GM18867 (cell line): ENCODE measurements around the gene SLC17A1.
"Not testable (repeated sequence)": the region's sequence is repeated elsewhere in the genome, so short reads cannot be mapped to it uniquely, and the experiment has no call there.

Experiments
- ATAC-seq: cut with Tn5 transposase; IDR thresholded peaks from one replicate; pipeline ENCODE4 v1.9.1; 2021; ENCODE audit warnings: mild to moderate bottlenecking, moderate library complexity; ENCODE audit not compliant: unreplicated experiment

SLC17A1 gene

DNA sequence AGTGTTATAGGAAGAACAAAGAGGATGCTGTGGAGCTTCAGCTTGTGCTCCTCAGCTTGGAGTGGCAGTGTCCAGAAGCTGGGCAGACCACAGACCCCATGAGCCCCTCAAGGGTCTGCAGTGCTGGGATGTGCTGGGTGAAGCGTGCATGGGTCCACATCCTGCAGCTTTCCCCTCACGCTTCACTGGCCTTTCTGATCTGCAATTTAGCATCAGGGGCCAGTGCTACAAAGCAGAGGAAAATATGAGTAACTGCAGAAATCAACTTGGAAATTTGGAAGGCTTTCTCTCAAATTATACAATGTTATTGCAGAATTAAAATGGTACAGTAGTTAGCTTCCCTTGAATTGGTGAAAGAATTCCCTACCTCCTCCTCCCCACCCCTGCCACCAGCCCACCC is 67.2 kb downstream of the SLC17A1 start:
- ATAC-seq = no peak

DNA sequence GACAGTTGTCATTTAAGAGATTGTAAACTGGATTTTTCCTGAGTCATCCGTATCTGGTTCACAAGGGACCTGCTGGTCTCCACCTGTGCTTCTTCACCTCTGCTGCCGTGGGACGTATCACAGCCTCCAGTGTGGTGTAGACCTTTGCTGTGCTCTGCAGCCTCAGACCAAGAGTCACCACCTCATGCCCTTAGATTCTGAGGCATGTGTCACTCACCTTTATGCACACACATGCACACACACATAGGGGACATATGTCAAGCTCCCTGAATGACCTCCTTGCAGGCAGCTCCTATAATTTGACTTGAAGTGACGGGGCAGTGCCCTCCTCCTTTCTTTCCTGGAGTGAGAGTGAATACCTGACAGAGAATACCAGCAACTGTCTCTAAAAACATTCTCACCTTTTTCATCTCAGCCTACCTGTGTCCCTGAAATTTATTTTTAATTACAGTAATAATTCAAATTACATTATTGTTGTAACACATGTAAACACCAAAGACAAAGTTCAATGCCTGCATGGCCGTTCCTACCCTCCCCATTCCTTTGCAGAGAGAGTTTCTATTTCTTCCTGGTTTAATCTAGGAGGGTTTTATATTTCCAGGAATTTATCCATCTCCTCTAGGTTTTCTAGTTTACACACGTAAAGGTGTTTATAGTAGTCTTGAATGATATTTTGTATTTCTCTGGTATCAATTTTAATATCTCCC is 73.8 kb downstream of the SLC17A1 start:
- no peak for ATAC-seq

DNA sequence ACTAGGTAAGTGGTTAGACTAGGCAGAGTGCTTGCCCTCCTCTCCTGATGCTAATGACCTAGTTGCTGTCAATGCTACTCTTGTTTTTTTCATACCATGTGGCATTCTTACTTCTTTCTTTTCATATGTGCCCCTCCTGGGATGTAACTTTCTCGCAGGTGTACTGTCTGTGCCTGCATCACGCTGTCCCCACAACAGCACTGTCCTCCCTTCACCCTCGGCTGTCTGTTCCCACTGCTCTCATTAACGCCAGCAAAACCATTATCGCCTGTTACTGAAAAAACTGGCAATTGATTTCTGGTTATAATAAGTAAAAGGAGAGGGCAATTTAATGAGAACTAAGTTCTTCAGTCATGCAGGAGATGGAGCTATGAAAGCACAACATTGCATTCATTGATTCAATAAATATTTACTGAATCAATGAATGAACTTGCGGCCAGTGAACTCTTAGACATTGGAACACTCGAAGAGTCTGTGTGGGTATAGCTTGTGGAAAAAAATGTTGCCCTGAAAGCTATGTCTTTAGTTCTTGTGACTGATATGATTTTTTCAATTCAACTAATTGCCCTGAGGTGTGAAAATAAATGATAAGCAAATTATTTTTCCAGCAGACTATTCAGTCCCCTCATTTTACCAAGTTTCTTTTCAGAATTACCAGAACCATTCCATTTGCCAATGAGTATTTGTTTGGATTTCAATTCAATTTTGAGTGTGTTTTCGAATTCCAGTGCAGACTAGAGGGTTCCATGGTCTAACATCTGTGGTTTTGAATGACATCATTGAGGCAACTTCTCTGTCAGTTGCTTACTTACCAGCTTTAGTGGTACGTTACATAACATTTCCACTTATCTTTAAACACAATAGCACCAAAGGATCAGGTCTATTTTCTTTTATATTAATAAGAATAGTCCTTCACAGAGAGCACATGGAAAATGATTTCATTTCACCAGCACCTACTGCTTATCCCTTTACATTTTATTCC is 75.2 kb downstream of the SLC17A1 start:
- no peak for ATAC-seq

DNA sequence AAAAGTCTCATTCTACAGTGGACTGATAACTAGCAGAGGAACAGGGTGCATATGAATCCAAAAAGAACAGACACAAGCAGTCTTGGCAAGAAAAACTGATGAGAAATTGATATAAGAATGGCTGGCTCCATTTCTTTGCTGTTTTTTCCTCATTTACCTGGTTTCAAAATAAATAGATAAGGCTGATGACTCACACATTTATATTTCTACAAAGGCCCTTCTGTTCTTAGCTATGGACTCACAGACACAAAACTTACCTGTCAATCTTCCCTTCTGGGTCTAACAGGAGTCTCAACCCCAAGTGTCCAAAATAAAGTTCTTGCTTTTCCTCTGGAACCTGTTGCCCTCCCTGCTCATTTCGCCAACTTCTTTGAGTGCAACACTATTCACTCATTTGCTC is 76.4 kb downstream of the SLC17A1 start:
- no peak for ATAC-seq

DNA sequence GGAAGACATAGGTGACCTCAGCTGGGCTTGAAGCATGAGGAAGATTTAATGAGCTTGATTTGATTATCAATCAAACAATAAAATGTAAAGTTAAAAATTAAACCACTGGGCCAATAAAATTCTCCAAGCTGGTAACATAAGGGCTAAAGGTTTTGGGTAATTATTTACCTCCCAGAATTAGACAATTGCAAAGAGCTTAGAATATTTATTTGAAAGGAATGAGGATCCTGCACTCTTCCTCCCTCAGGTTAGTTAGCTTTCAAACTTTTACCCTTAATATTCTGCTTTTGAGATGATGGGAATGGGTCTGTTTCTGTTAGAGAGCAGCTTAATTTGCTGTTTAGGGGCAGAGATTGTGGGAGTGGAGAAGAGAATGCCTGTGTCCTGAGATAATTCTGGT is 77.3 kb downstream of the SLC17A1 start, which contains the start of gene SLC17A4:
TSS of gene SLC17A4 (plus strand) at position 208 of the 400 bp plus-strand sequence. CDS start 7,221 bp downstream, outside the sequence.
- ATAC-seq = no peak

DNA sequence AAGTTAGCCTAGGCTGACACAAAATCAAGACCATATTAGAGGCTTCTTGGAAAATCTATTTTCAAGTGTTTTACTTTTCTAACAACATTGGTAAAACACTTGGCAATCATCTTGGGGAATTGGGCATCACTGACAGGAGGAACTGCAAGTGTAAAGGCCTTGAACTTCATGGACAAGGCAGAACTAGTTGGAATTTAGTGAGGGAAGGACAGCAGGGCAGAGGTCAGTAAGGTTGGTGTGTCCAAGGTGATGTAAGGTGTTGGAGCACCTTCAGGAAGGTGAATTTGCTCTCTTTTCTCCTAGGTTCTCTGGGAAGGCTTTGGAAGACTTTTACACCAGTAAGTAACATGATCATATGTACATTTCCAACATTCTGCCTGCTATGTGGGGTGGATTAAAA is 78.8 kb downstream of the SLC17A1 start:
- no peak for ATAC-seq

DNA sequence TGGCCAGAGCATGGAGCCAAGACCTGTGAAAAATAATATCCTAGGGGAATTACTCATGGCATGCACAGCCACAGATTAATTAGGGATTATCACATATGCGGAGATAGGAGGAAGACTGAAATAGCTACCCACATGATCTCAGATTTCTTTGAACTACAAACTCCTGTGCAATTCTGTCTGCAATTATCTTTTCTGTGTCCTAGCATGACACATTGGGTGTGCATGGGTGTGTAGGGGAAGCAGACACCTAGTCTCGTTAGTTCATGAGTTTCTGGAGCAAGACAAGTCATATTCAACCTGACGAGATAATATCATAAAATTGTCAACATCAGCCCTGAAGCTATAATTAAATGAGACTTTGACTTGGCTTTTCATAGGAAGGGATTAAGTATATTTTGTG is 80.9 kb downstream of the SLC17A1 start:
- no peak for ATAC-seq

DNA sequence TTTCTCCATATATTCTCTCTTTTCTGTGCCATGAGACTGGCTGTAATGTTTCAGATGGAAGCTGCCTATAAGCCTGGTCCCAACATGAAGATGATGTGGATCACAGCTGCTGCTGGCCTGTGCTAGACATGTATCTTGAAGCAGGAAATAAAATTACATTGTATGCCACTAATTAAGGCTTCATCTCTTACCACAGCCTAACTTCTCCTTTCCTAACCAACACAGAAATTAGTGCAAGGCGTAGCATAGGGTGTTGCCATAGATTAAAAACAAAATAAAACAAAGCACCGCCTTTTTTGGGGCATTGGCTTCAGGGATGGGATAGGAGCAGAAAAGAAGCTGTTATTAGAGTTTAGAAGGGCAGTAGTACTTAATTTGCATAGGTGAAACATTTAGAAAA is 82.0 kb downstream of the SLC17A1 start:
- no peak for ATAC-seq

DNA sequence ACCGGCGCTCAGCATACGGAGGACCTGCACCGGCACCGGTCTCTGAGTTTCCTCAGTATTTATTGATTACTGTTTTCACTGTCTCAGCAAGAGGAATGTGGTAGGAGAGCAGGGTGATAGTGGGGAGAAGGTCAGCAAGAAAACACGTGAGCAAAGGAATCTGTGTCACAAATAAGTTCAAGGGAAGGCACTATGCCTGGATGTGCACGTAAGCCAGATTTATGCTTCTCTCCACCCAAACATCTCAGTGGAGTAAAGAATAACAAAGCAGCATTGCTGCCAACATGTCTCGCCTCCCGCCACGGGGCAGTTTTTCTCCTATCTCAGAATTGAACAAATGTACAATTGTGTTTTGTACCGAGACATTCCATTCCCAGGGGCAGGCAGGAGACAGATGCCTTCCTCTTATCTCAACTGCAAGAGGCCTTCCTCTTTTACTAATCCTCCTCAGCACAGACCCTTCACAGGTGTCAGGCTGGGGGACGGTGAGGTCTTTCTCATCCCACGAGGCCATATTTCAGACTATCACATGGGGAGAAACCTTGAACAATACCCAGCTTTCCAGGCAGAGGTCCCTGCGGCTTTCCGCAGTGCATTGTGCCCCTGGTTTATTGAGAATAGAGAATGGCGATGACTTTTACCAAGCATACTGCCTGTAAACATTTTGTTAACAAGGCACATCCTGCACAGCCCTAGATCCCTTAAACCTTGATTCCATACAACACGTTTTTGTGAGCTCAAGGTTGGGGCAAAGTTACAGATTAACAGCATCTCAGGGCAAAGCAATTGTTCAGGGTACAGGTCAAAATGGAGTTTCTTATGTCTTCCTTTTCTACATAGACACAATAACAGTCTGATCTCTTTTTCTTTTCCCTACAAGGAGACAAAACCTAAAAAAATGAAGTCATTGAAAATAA is 83.0 kb downstream of the SLC17A1 start:
- not testable (repeated sequence) for ATAC-seq

DNA sequence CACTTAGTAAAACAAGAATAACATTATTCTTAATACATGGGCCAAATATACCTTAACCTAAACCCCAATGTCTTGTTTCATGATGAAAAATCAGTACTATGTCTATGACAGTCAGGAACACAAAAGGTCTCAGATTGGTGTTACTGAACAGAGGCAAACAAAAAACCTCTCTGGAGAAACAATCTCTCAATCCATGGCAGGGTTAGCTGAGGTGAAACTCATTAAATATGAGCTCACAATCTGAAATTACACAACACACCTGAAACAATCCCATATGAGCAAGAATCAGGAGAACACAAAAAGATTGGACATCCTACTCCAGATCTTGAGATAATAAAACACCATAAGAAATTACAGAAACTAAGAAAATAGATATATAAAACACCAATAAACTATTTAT is 83.8 kb downstream of the SLC17A1 start:
- no peak for ATAC-seq

DNA sequence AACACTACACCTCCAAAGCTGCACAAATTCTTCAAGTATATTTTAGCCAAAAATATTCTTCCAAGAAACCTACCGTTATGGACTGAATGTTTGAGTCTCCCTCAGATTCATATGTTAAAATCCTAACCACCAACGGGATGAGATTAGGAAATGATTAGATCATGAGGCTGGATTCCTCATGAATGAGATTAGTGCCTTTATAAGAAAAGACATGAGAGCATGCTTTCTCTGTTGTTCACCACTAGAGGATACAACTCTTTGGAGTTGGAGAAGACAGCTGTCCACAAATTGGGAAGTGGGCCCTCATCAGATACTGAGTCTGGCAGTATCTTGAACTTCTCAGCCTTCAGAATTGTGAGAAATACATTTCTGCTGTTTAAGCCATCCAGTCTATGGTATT is 84.4 kb downstream of the SLC17A1 start:
- ATAC-seq = no peak

DNA sequence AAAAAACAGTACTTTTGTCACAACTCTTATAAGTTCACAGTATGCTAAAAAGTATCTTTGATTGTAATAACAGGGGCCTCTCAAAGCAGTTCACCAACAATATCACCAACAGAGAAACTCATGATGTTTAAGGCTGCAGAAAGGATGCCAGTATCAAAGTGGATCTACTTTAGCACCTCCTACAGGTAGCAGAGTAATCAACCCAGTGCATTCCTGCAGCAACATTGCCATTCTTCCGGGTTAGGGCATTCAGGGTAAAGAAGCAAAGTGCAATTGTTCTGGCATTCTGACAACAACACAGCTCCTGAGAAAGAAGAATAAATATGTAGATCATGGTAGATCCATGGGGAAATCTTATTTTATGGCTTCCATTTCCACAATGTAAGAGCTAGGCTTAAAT is 84.9 kb downstream of the SLC17A1 start:
- no peak for ATAC-seq

DNA sequence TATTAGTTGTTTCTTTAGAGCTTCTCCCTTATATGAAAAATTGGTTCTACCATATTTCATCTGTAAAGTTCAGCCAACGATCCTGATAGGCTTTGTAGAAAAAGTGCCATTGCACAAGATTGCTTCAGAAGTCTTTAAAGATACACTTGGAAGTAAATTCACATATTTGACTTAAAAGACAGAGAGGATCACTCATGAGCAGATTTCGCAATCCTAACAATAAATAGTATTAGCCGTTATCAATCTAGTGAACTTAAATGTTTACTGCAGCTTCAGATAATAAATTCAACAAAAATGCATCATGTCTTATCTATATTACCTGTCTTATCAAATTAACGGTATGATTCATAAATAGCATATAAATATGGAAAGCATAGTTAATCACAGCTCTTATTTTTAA is 86.0 kb downstream of the SLC17A1 start:
- no peak for ATAC-seq

DNA sequence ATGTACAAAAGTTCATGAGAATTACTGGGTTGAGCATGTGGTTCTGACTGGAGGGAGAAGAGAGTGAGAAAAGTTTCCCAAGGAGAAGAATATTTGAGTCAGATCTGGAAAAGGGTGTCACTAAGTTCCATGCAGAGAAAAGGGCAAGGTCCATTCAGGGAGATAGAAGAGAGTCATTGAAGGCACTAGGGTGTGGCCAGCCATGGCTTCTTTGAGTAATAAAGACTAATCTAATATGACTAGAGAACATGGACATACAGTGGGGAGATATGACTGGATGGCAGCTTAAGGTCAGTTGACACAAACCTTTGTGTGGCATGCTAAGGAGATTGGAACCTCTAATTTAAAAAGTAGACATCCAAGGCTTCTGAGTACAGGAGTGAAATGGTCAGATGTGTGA is 88.0 kb downstream of the SLC17A1 start:
- ATAC-seq = no peak

DNA sequence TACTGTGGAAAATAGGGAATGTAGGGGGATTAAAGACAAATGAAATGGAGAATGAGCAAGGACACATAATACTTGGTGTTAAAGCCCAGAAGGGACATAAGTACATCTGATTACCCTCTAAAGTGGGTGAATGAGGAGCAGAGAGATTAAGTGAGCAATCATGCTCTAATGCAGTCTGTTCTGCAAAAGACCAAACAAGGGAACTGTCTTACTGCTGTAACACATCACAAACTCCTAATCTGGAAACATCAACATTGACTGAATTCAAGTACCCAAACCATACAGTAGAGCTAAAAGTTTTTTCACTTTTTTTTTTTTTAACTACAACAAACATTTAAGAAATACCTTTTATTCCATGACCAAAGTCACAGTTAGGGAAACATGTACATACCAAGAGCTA is 96.6 kb downstream of the SLC17A1 start:
- no peak for ATAC-seq
